Measurements from ENCODE around the gene ZNF98.

Gene ZNF98

DNA sequence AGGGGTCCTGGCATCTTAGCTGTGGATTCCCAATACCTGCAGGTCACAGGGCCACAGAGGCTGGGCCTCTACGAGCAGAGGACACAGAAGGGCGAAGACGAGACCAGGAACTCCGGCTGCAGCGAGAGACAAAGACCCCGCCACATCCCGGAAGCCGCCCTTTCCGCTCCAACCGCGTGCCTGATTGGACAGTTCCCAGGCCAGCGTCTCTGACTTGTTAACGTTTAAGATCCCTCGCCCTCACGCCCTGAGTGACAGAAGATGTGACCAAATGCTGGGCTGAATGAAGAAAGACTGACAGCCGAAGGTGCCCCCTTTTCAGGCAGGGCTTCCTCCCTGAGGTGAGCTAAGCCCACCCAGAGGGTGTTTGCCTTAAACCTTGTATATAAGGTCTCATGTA, at the start of gene ZNF98:
TSS of gene ZNF98 (minus strand) at position 136 of the 400 bp plus-strand sequence. CDS start at position 14, 122 bp downstream.
- DNase-seq (ENCODE audit: low read depth) = no peak

- DNase-seq (ENCODE audit: low read depth) = no peak
Observed at GRCh38 chr19:22446605-22447004, 24.5 kb upstream of the ZNF98 start.

- no peak for DNase-seq (ENCODE audit: low read depth)
Observed at GRCh38 chr19:22438011-22438410, 15.9 kb upstream of the ZNF98 start.

DNA sequence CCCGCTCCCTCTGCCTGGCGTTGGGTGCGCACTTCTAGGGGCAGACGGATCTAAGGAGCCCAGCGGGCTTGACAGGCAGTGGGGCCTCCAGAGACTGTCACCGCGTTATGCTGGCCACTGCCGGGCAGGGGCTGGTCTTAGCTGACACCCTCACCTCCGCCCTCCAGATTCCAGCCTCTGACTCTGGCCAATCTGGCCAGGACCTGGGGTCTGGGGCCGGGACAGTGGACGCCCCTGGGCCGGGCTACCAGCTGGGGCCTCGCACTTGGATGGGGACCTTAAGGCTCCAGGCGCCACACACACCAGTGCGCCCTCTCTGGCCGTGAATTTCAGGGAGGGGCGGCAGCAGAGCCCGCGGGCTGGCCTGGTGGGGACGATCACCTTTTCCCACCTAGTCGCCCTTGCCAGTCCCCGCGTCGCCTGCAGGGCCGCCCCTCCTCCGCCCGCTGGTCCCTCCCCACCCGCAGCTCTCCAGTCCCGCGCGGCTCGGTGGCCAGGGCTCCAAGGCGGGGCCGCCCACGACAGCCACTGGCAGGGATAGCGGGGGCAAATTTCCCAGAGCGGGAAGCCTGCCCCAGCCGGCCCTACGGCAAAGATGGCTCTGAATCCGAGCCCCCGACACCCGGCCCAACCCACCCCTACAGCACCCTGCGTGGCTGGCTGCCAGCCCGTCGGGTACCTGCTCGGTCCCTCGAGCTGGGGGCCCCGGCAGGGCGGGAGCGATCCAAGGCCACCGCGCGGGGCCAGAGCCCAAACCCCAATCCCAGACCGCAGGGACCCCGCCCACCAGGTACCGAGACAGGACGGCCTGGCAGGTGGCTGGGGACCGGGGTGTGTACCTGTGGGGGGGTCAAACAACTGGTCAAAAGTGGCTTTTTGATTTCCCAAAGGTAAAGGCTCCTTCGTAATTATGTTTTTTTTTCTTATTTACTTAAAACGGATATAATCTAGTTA, 6.1 kb upstream of the ZNF98 start:
- DNase-seq (ENCODE audit: low read depth) = no peak

GRCh38 chr19:22427547-22427946, 5.4 kb upstream of the ZNF98 start:
- DNase-seq (ENCODE audit: low read depth) = no peak

GRCh38 chr19:22426901-22427300, 4.8 kb upstream of the ZNF98 start:
- DNase-seq (ENCODE audit: low read depth) = no peak

- DNase-seq (ENCODE audit: low read depth) = no peak
Observed at GRCh38 chr19:22421797-22422196, 349 bp downstream of the ZNF98 start.

DNA sequence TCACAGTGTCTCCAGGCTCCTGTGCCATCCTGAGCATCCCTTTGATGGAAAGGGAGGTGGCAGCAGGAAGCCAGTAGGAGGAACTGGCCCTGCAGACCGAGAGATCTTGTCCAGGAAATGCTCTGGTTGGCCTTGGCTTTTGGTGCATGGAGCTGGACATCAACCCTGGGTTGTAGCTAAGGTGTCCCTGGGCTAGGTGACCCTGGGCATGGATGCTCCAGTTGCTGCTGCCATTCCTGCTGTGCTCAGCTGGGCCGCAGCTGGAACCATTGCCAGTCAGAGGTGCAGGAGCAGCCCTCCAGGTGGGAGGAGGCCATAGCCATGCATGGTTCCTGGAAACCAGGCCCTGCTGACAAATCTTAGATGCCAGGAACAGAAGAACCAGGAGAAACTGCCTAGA, 67.5 kb downstream of the ZNF98 start:
- no peak for DNase-seq (ENCODE audit: low read depth)

All from activated T-helper 1 cell treated with Interleukin-2 at 50 U/mL for 16 hours (primary cell).